ENCODE measurements around the gene PARP1.
"Not testable (repeated sequence)": the region's sequence is repeated elsewhere in the genome, so short reads cannot be mapped to it uniquely, and the experiment has no call there.

PARP1 gene

DNA sequence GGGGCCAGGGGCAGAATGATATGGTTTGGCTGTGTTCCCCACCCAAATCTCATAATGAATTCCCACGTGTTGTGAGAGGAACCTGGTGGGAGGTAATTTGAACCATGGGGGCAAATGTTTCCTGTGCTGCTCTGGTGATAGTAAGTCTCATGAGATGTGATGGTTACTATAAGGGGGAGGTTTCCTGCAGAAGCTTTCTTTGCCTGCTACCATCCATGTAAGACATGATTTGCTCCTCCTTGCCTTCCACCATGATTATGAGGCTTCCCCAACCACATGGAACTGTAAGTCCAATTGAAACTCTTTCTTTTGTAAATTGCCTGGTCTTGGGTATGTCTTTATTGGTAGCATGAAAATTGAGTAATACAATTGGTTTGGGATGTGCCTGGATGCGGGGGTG lies 65.2 kb downstream of the PARP1 start:
- Histone ChIP-seq H3K27me3 (ENCODE audit: insufficient read depth, poor library complexity, severe bottlenecking) (no peaks in the 10 kb centered on the region), H3K4me3 (ENCODE audit: severe bottlenecking) (no peak overlapping the region), H3K4me1 (ENCODE audit: insufficient read depth, poor library complexity, severe bottlenecking) (no peaks in the 10 kb centered on the region), H3K36me3 (ENCODE audit: low read depth) (no peaks in the 10 kb centered on the region), H3K27ac (ENCODE audit: poor library complexity, severe bottlenecking) (no peak overlapping the region), H3K9me3 (ENCODE audit: severe bottlenecking) (no peaks in the 10 kb centered on the region)
- no peak for DNase-seq (ENCODE audit: low spot score)
- no peak for ATAC-seq (ENCODE audit: low read depth)
- no peak for TF ChIP-seq CTCF (IDR thresholded peaks at IDR 0.05; ENCODE audit: poor library complexity, severe bottlenecking)

GRCh38 chr1:226340111-226340510 lies 67.8 kb downstream of the PARP1 start:
- ATAC-seq (ENCODE audit: low read depth); H3K4me1 ChIP-seq (ENCODE audit: insufficient read depth, poor library complexity, severe bottlenecking); H3K4me3 ChIP-seq (ENCODE audit: severe bottlenecking); H3K27ac ChIP-seq (ENCODE audit: poor library complexity, severe bottlenecking); H3K36me3 ChIP-seq (ENCODE audit: low read depth); H3K9me3 ChIP-seq (ENCODE audit: severe bottlenecking); H3K27me3 ChIP-seq (ENCODE audit: insufficient read depth, poor library complexity, severe bottlenecking); DNase-seq (ENCODE audit: low spot score): not testable (repeated sequence)

GRCh38 chr1:226337276-226337875 lies 70.5 kb downstream of the PARP1 start:
- H3K4me3 ChIP-seq (ENCODE audit: severe bottlenecking): no peak overlapping the region
- no peaks in the 10 kb centered on the region for H3K36me3 ChIP-seq (ENCODE audit: low read depth)
- ATAC-seq (ENCODE audit: low read depth): no peak
- H3K9me3 ChIP-seq (ENCODE audit: severe bottlenecking): no peaks in the 10 kb centered on the region
- TF ChIP-seq CTCF (IDR thresholded peaks at IDR 0.05; ENCODE audit: poor library complexity, severe bottlenecking): no peak
- no peaks in the 10 kb centered on the region for H3K27me3 ChIP-seq (ENCODE audit: insufficient read depth, poor library complexity, severe bottlenecking)
- no peak overlapping the region for H3K27ac ChIP-seq (ENCODE audit: poor library complexity, severe bottlenecking)
- H3K4me1 ChIP-seq (ENCODE audit: insufficient read depth, poor library complexity, severe bottlenecking): no peaks in the 10 kb centered on the region
- no peak for DNase-seq (ENCODE audit: low spot score)

- H3K27ac ChIP-seq (ENCODE audit: poor library complexity, severe bottlenecking): no peak overlapping the region
- no peak for DNase-seq (ENCODE audit: low spot score)
- H3K27me3 ChIP-seq (ENCODE audit: insufficient read depth, poor library complexity, severe bottlenecking): no peaks in the 10 kb centered on the region
- TF ChIP-seq CTCF (IDR thresholded peaks at IDR 0.05; ENCODE audit: poor library complexity, severe bottlenecking): no peak
- ATAC-seq (ENCODE audit: low read depth): no peak
- H3K9me3 ChIP-seq (ENCODE audit: severe bottlenecking): no peaks in the 10 kb centered on the region
- H3K4me3 ChIP-seq (ENCODE audit: severe bottlenecking): no peak overlapping the region
- H3K36me3 ChIP-seq (ENCODE audit: low read depth): no peaks in the 10 kb centered on the region
- H3K4me1 ChIP-seq (ENCODE audit: insufficient read depth, poor library complexity, severe bottlenecking): no peaks in the 10 kb centered on the region
These were observed 72.2 kb downstream of the PARP1 start for GRCh38 chr1:226335661-226336060.

DNA sequence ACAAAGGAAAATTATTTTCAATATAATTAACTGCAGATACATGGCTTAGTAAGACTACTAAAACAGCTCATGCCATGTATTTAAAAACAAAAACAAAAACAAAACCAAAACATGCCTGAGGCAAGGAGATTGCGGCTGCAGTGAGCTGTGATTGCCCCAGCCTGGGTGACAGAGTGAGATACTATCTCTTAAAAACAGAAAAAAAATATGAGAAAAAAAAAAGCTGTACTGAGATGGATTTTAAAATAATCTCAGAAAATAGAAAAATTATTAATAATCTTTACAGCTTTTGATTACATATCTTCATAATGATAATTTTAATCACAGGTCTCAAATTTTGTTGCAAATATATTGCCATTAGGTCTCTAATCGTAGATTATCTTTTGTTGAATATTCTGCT lies 74.9 kb downstream of the PARP1 start:
- ATAC-seq (ENCODE audit: low read depth) (no peak), DNase-seq (ENCODE audit: low spot score) (no peak)
- Histone ChIP-seq H3K36me3 (ENCODE audit: low read depth) (no peaks in the 10 kb centered on the region), H3K9me3 (ENCODE audit: severe bottlenecking) (no peaks in the 10 kb centered on the region), H3K4me1 (ENCODE audit: insufficient read depth, poor library complexity, severe bottlenecking) (no peaks in the 10 kb centered on the region), H3K27ac (ENCODE audit: poor library complexity, severe bottlenecking) (no peak overlapping the region), H3K4me3 (ENCODE audit: severe bottlenecking) (no peak overlapping the region), H3K27me3 (ENCODE audit: insufficient read depth, poor library complexity, severe bottlenecking) (no peaks in the 10 kb centered on the region)
- TF ChIP-seq CTCF (IDR thresholded peaks at IDR 0.05; ENCODE audit: poor library complexity, severe bottlenecking): no peak
